HEK293 (cell line): Measurements from ENCODE around the gene AQP5.

Source experiments
- CTCF ChIA-PET: fragments of 350-600 bp; formaldehyde crosslinking; extraction: SDS; loops from one replicate; lab custom pipeline; 2021; ENCODE audit warnings: antibody characterized with exemption; lab: Yijun Ruan, JAX
- POLR2A ChIA-PET: fragments of 300-600 bp; formaldehyde crosslinking; extraction: SDS; loops from one replicate; lab custom pipeline; 2020; ENCODE audit warnings: antibody characterized with exemption, inconsistent platforms; lab: Yijun Ruan, JAX
- H3K27ac ChIP-seq: fragments of 200-500 bp; sonication (Bioruptor generic); 2 replicates; pipeline ENCODE4 v1.5.1; 2014; ENCODE audit warnings: low read depth, low read length, control low read depth, inconsistent platforms; ENCODE audit errors: extremely low read depth
- H3K36me3 ChIP-seq, 2 experiments: fragments of 200-500 bp in 1 of 2; sonication (Bioruptor generic) in 1 of 2; 1 replicate in 1 of 2; 2 replicates in 1 of 2; pipeline ENCODE4 v1.5.1; 2014 to 2017; ENCODE audit warnings: inconsistent platforms in 2 of 2, low read length in 2 of 2; ENCODE audit not compliant: control insufficient read depth in 2 of 2, insufficient read depth in 1 of 2
- H3K4me1 ChIP-seq: fragments of 200-500 bp; sonication (Bioruptor generic); 2 replicates; pipeline ENCODE4 v1.5.1; 2014; ENCODE audit warnings: mild to moderate bottlenecking, low read length, inconsistent platforms; ENCODE audit not compliant: control insufficient read depth, insufficient read depth
- H3K4me3 ChIP-seq: 2 replicates; pipeline ENCODE4 v1.5.1; 2011; ENCODE audit warnings: low read depth, mild to moderate bottlenecking, control low read depth, low read length, moderate library complexity
- H3K9me3 ChIP-seq: fragments of 200-500 bp; sonication (Bioruptor generic); 2 replicates; pipeline ENCODE4 v1.5.1; 2014; ENCODE audit warnings: low read depth, low read length, inconsistent platforms; ENCODE audit not compliant: control insufficient read depth, insufficient read depth
- GLIS1 ChIP-seq: fragments of 450-650 bp; formaldehyde crosslinking; IDR thresholded peaks from 2 replicates; pipeline ENCODE4 v1.5.1; 2016; ENCODE audit warnings: missing biosample characterization, missing genetic modification characterization
- KLF17 ChIP-seq: fragments of 450-650 bp; formaldehyde crosslinking; IDR thresholded peaks from 2 replicates; pipeline ENCODE4 v1.5.1; 2016; ENCODE audit warnings: missing biosample characterization, missing genetic modification characterization
- PRDM10 ChIP-seq: fragments of 450-650 bp; formaldehyde crosslinking; IDR thresholded peaks from 2 replicates; pipeline ENCODE4 v1.5.1; 2016; ENCODE audit warnings: missing biosample characterization, missing genetic modification characterization
- REST ChIP-seq: fragments of 450-650 bp; formaldehyde crosslinking; IDR thresholded peaks from 2 replicates; pipeline ENCODE4 v1.5.1; 2016; ENCODE audit warnings: missing biosample characterization, missing genetic modification characterization
- SP3 ChIP-seq: fragments of 450-650 bp; formaldehyde crosslinking; IDR thresholded peaks from 2 replicates; pipeline ENCODE4 v1.5.1; 2016; ENCODE audit warnings: missing biosample characterization, missing genetic modification characterization
- ZBTB21 ChIP-seq: fragments of 450-650 bp; formaldehyde crosslinking; IDR thresholded peaks from 2 replicates; pipeline ENCODE4 v1.5.1; 2017; ENCODE audit warnings: missing biosample characterization, missing genetic modification characterization
- ZBTB26 ChIP-seq: fragments of 450-650 bp; formaldehyde crosslinking; optimal IDR thresholded peaks from 2 replicates; pipeline ENCODE3; 2016; ENCODE audit warnings: missing biosample characterization, mild to moderate bottlenecking, missing genetic modification characterization
- ZBTB49 ChIP-seq: fragments of 450-650 bp; formaldehyde crosslinking; IDR thresholded peaks from 2 replicates; pipeline ENCODE4 v1.5.1; 2016; ENCODE audit warnings: missing biosample characterization, missing genetic modification characterization, low read depth
- ZFP69B ChIP-seq: fragments of 450-650 bp; formaldehyde crosslinking; IDR thresholded peaks from 2 replicates; pipeline ENCODE4 v1.5.1; 2016; ENCODE audit warnings: missing biosample characterization, missing genetic modification characterization
- ZNF112 ChIP-seq: fragments of 450-650 bp; formaldehyde crosslinking; IDR thresholded peaks from 2 replicates; pipeline ENCODE4 v1.5.0; 2017; ENCODE audit warnings: missing biosample characterization, missing genetic modification characterization
- ZNF138 ChIP-seq: fragments of 450-650 bp; formaldehyde crosslinking; IDR thresholded peaks from 2 replicates; pipeline ENCODE4 v1.5.1; 2016; ENCODE audit warnings: missing biosample characterization, missing genetic modification characterization, borderline replicate concordance
- ZNF18 ChIP-seq: fragments of 450-650 bp; formaldehyde crosslinking; IDR thresholded peaks from 2 replicates; pipeline ENCODE4 v1.5.1; 2016; ENCODE audit warnings: missing biosample characterization, missing genetic modification characterization
- ZNF324 ChIP-seq: fragments of 450-650 bp; formaldehyde crosslinking; IDR thresholded peaks from 2 replicates; pipeline ENCODE4 v1.5.1; 2016; ENCODE audit warnings: missing biosample characterization, missing genetic modification characterization
- ZNF513 ChIP-seq: fragments of 450-650 bp; IDR thresholded peaks from 2 replicates; pipeline ENCODE4 v1.5.1; 2018; ENCODE audit warnings: missing biosample characterization, missing genetic modification characterization
- ZNF585B ChIP-seq: fragments of 450-650 bp; formaldehyde crosslinking; IDR thresholded peaks from 2 replicates; pipeline ENCODE4 v1.5.1; 2016; ENCODE audit warnings: missing biosample characterization, missing genetic modification characterization
- ZNF692 ChIP-seq: fragments of 450-650 bp; formaldehyde crosslinking; IDR thresholded peaks from 2 replicates; pipeline ENCODE4 v1.5.1; 2016; ENCODE audit warnings: missing biosample characterization, missing genetic modification characterization
- ZNF76 ChIP-seq: fragments of 450-650 bp; formaldehyde crosslinking; IDR thresholded peaks from 2 replicates; pipeline ENCODE4; 2016; ENCODE audit warnings: low read depth, missing biosample characterization, missing genetic modification characterization, borderline replicate concordance
- ZSCAN23 ChIP-seq: fragments of 450-650 bp; formaldehyde crosslinking; IDR thresholded peaks from 2 replicates; pipeline ENCODE4 v1.5.1; 2016; ENCODE audit warnings: missing biosample characterization, missing genetic modification characterization

The AQP5 gene

GRCh38 chr12:49967777-49968250, 6.1 kb downstream of the AQP5 start:
- POLR2A ChIA-PET: interaction anchor here (0.7 to 1.5 kb wide), 7 partner anchors 22 to 227 kb away, joined by 3 to 6 read pairs (median 4); partner anchors contain the start of genes BCDIN3D, COX14 and TMBIM6
- Histone ChIP-seq H3K9me3 (no peaks in the 10 kb centered on the region), H3K36me3 (no peaks in the 10 kb centered on the region), H3K4me1 (no peaks in the 10 kb centered on the region), H3K4me3 (peak overlapping the region; percentile 31), H3K27ac (no peak overlapping the region)
- CTCF ChIA-PET: interaction anchor here (0.5 to 7.1 kb wide), 66 partner anchors 8 to 1243 kb away, joined by 3 to 104 read pairs (median 6); partner anchors contain the start of genes AQP2, COX14 and RACGAP1
- no peak for TF ChIP-seq ZBTB21 (tag by site-specific recombination)
- TF ChIP-seq SP3 (tag by site-specific recombination): no peak
- TF ChIP-seq ZSCAN23: no peak
- peak; percentile 4 for TF ChIP-seq ZBTB26 (tag by site-specific recombination)
- no peak for TF ChIP-seq ZNF76 (tag by site-specific recombination)
- TF ChIP-seq ZNF585B (tag by site-specific recombination): no peak
- TF ChIP-seq KLF17: no peak
- peak; percentile 3; the same call in 1 of the 2 replicates for TF ChIP-seq ZNF692 (tag by site-specific recombination)
- TF ChIP-seq PRDM10: peak; percentile 53
- TF ChIP-seq ZNF138 (tag by site-specific recombination): no peak
- TF ChIP-seq ZFP69B (tag by site-specific recombination): peak; percentile 77; the same call in 1 of the 2 replicates
- TF ChIP-seq ZNF112 (tag by site-specific recombination): no peak
- no peak for TF ChIP-seq GLIS1 (tag by site-specific recombination)
- peak; percentile 77; the same call in 1 of the 2 replicates for TF ChIP-seq ZNF18 (tag by site-specific recombination)
- TF ChIP-seq ZBTB49 (tag by site-specific recombination): no peak
- no peak; the same call in 1 of the 2 replicates for TF ChIP-seq REST (tag by site-specific recombination)
- no peak for TF ChIP-seq ZNF324 (tag by site-specific recombination)
- peak; percentile 70 for TF ChIP-seq ZNF513 (tag by site-specific recombination)
